Effector CD8-positive, alpha-beta T cell (primary cell): ENCODE measurements around the gene CDC37L1.
"Not testable (repeated sequence)": the region's sequence is repeated elsewhere in the genome, so short reads cannot be mapped to it uniquely, and the experiment has no call there.

Source experiments
- DNase-seq: peaks from one replicate; lab custom pipeline; 2025; lab: John Stamatoyannopoulos, UW

Gene CDC37L1

GRCh38 chr9:4754530-4754929 lies 75.2 kb downstream of the CDC37L1 start:
- not testable (repeated sequence) for DNase-seq

GRCh38 chr9:4755026-4755609 lies 75.7 kb downstream of the CDC37L1 start:
- no peak for DNase-seq

GRCh38 chr9:4756420-4756819 lies 77.1 kb downstream of the CDC37L1 start:
- DNase-seq, result no peak
